Left renal cortex interstitium (tissue), 4 donors: ENCODE data around the gene TMEM218. TPM values are rescaled to one million over a fixed set of nuclear protein-coding genes. Genes with fewer than 3 reads are reported as not detected.

ENCODE experiments used
- DNase-seq, 4 donors: peaks; one replicate each; pipeline ENCODE4 v3.0.0-alpha.2; 2013; ENCODE audit warnings: low read depth in 4 of 4, low spot score in 2 of 4, missing footprints in 1 of 4
- polyA plus RNA-seq, 4 donors: library from polyadenylated mRNA; unstranded; fragments of 120-200 nt; gene quantifications; one replicate each; pipeline ENCODE4 v1.2.1, GENCODE V29; 2013; ENCODE audit not compliant: insufficient read length in 4 of 4

Gene TMEM218
- polyA plus RNA-seq, 4 donors: 46.7 to 52.5 (median 50.5) TPM

DNA sequence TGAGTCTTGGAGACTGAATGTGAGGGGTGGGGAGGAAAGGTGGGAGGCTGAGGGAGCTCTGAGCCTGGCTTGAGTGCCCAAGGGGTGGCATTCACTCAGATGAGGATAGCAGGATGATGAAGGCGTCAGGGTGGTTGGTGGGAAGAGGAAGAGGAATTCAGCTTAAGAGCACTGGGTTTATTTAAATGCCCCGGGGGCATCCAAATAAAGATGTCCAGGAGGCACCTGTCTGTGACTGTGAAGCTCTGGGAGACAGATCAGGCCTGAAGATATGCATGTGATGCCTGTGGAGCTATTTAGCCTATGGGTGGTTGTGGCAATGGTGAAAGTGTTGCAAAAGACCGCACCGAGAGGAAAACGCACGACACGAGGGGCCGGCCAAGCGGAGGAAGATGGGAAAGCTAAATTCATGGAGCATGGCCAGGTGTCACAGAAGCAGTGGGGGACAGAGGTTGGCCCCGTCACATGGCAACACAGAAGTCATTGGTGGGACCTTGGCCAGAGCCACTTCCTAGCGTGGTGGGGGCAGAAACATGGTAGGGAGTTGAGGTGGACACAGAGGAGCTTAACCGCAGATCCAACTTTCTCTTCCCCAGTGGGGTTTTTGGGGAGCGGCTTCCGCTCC lies 32.8 kb downstream of the TMEM218 start:
- no peak for DNase-seq

- DNase-seq: no peak
Observed at GRCh38 chr11:125078016-125078415, 33.4 kb downstream of the TMEM218 start.

DNA sequence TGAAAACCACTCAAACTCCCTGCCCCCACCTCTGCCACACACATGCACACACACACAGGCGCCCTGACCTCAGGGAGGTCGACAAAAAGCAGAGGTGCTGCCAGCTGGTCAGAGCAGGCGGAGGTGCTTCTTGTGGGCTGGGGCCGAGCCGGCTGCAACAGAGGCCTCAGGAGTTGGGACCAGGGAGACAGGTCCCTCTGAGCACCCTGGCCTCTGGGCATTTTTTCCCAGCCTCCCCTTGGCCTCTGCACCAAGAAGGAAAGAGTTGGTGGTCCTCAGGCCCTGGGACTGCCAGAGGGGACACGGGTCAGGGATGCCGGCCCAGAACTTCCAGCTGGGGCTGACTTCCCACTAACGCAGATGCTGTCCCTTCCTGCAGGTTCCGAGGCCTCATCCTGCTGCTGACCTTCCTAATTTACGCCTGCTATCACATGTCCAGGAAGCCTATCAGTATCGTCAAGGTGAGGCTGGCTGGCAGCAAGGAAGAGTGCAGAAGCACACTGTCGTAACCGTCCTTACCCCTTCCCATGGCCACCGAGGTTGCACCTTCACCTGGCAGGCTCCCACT lies 35.0 kb downstream of the TMEM218 start:
- DNase-seq: no peak

- no peak for DNase-seq
Observed at GRCh38 chr11:125075900-125076317, 35.5 kb downstream of the TMEM218 start.

DNA sequence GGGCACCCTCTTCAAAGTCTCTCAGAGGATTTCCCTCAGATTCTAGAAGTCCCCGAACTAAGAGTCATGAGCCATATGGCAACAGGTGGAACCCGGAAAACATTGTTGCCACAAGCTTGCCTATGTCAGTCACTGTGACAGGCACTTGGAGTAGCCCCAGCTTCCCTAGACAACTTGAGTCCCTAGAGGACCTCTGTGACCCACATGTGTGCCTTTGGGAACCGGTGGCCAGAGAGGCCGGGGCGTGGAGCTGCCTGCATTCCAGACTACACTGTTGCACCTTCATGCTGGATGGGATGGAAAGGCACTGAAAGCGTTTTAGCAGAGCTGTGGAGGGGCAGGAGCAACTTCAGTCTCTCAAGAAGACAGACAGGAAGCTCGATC lies 36.2 kb downstream of the TMEM218 start:
- no peak for DNase-seq

- no peak for DNase-seq
Observed at GRCh38 chr11:125074511-125075241, 36.8 kb downstream of the TMEM218 start.

- no peak for DNase-seq
Observed at GRCh38 chr11:125073616-125074483, 37.6 kb downstream of the TMEM218 start.

GRCh38 chr11:125072961-125073590 lies 38.4 kb downstream of the TMEM218 start:
- DNase-seq: no peak

DNA sequence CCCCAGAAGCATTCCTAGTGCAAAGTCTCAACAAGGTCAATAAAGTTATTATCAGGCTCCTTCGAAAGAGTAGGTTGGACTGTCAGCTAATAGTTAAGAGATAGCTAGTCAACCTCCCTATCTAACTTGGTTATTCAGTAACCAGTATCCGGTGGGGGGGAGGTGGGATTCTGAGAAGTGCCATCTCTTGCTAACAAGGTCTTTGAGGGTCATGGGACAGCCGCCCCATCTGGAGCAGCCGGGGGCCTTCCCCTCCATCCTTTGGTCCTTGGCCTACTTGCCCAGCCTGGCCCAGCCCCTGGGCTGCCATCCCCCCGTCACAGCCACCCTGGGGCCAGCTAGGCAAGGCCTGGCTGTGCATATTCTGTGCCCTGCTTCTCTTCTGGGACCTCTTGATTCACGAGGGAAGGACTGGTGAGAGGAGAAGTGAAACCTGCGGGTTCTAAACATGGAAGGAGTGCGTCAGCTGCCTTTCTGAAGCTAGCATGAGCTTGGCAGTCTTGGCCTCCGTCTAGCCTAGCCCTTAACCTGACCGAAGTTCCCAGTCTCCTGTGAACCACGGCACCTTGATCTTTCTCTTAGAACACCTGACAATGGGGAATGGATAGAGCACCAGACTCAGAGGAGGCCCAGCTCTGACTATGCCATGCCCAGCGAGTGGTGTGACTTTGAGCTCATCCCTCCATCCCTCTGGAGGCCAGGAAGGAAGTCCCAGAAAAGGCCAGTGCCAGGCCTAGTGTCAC lies 39.0 kb downstream of the TMEM218 start:
- DNase-seq: no peak

DNA sequence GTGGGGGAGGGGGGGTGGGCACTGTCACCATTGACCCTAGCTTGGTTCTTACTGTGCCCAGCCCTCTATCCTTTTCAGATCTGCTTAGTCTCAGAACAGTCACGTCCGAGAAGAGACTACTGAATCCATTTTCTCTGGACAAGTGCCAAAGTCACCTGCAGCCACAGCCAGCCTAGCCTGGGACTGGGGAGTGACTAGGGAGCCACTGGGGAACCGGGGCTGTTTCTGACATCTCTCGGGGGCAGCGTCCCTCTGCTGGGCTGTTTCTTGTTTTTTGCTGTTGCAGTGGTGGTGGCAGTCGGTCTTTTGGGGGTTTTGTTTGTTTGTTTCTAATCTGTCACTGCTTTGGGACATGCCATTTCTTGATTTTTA lies 39.6 kb downstream of the TMEM218 start:
- DNase-seq: no peak

DNA sequence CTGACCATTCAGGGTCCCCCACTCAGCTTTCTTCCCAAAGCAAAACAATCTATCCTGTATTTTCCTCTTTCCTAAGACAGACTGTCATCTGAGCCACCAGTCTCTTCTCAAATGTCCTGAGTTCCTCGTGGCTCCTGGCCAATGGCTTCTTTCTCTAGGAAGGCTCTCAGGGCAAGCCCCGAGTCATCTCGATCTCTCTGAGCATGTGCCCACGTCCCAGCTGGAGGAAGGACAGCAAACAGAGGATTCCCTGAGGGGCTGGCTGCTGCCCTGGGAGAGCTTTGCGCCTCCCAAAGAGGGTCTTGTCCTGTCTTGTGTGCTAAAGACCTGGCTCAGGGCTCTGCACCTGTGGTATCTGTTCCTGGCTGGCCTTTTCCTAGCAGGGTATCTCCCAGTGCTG lies 40.0 kb downstream of the TMEM218 start:
- DNase-seq: no peak

- no peak for DNase-seq
Observed at GRCh38 chr11:125070699-125071254, 40.6 kb downstream of the TMEM218 start.

DNA sequence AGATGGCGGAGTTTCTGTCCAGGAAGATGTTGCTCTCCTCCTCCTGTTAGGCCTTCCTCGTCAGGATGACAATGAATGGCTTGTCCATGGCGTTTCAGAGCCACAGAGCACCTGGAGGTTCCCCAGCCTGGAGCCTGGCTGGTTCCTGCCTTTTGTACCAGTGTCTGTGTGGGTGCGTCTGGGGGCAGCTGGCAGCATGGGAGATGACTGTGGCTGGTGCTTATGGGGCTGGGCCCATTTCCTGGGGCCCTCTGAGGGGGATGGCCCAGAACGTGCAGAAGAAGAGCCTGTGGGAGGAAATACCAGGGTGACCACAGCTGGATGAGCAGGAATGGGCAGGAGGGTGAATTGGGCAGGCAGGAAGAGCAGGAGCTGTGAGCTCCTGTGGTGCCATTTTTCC lies 41.6 kb downstream of the TMEM218 start:
- DNase-seq: no peak

DNA sequence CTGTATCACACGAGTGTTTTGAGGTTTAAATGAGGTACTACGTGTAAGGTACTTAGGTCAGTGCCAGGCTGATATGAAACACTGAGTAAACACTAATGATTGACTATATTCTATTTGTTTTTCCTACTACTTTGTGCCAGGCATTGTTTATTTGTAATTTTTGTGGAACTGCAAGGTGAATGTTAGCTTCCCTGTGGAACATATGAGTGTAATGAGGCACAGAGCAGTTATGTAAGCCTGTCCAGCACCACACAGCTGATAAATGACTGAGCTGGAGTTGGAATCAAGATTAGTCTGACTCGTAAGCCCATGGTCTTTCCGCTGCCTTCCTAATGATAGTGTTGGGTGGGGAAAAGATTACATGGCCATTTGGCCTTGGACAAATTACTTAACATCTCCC lies 42.4 kb downstream of the TMEM218 start:
- no peak for DNase-seq

- DNase-seq: no peak
Observed at GRCh38 chr11:125068368-125068767, 43.1 kb downstream of the TMEM218 start.

DNA sequence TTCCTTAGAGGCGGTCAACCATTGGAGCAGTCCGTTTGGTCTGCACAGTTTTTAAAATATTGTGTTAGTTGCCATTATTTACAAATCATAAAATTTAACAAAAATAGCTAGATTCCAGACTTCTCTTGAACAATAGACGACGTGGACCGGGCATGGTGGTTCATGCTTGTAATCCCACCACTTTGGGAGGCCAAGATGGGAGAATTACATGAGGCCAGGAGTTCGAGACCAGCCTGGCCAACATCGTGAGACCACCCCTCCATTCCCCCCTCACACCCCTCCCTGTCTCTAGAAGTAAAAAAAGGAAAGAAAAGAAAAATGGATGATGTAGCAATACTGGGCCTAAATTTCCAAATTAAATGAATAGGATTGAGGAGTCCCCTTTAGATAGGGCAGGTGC lies 47.4 kb downstream of the TMEM218 start:
- DNase-seq: no peak

- DNase-seq: no peak
Observed at GRCh38 chr11:125063429-125064043, 47.9 kb downstream of the TMEM218 start.

- peak in 3 of 4 donors; percentile 16 to 40 (median 31) for DNase-seq
Observed at GRCh38 chr11:125062931-125063428, 48.4 kb downstream of the TMEM218 start, which contains the start of gene SLC37A2. Gene SLC37A2 (plus strand): TSS chr11:125063305. CDS start chr11:125063368, 63 bp downstream.
